K562 (cell line): ENCODE data around the gene FBXL13. TPM values are rescaled to one million over a fixed set of nuclear protein-coding genes. Genes with fewer than 3 reads are reported as not detected.
A peak's percentile ranks its signal among the peaks of the same experiment; 100 is the strongest.
"Not testable (repeated sequence)": the region's sequence is repeated elsewhere in the genome, so short reads cannot be mapped to it uniquely, and the experiment has no call there.

ENCODE experiments used
- ATAC-seq: fragments of 200-7000 bp; cut with Tn5 transposase; 3 replicates; pipeline ENCODE4 v1.9.1; 2020; ENCODE audit warnings: moderate library complexity
- BruUV-seq: library from RNA; stranded (reverse); fragments of 400-500 nt; replicated peaks from 2 replicates; lab custom pipeline; 2021; lab: Mats Ljungman, UMichigan
- CTCF ChIA-PET: fragments of 300-600 bp; formaldehyde crosslinking; extraction: SDS; loops from one replicate; lab custom pipeline; 2021; ENCODE audit warnings: low intra/inter-chr PET ratio; lab: Yijun Ruan, JAX
- POLR2A ChIA-PET: fragments of 300-600, 350-650 bp; sonication (Branson Sonifier 250); formaldehyde crosslinking; extraction: SDS; loops from one replicate; lab custom pipeline; 2021; ENCODE audit warnings: antibody characterized with exemption, inconsistent platforms; lab: Yijun Ruan, JAX
- DNase-seq, 4 experiments: peaks; one replicate each; pipeline versions ENCODE4 v3.0.0 to v3.0.0-alpha.2; 2011 to 2018; ENCODE audit warnings: low spot score in 3 of 4, mixed read lengths in 3 of 4; ENCODE audit errors: extremely low read depth in 1 of 4
- FAIRE-seq: peaks from 2 replicates; lab custom pipeline; 2011; peaks lifted over from hg19 to GRCh38; lab: Jason Lieb, UNC
- H2AFZ ChIP-seq: 2 replicates; pipeline ENCODE4 v1.6.0; 2011; ENCODE audit warnings: low read depth, low read length, control low read depth, inconsistent platforms
- H3K27ac ChIP-seq: fragments of 200-600 bp; 3 replicates; pipeline ENCODE4 v1.8.0; 2011; ENCODE audit warnings: low read depth, mild to moderate bottlenecking, control low read depth, inconsistent platforms, low read length, moderate library complexity, mixed read lengths; ENCODE audit errors: extremely low read depth
- H3K27me3 ChIP-seq, 2 experiments: fragments of 300-600 bp in 1 of 2; 2 replicates in 1 of 2; 3 replicates in 1 of 2; pipeline versions ENCODE4 v1.6.0 to v1.8.0; 2011; ENCODE audit warnings: inconsistent platforms in 2 of 2, low read length in 2 of 2, mild to moderate bottlenecking in 1 of 2, mixed read lengths in 1 of 2, moderate library complexity in 1 of 2; ENCODE audit not compliant: control insufficient read depth in 2 of 2, insufficient read depth in 2 of 2
- H3K36me3 ChIP-seq: fragments of 300-600 bp; 3 replicates; pipeline ENCODE4 v1.8.0; 2011; ENCODE audit warnings: mild to moderate bottlenecking, low read length, inconsistent platforms; ENCODE audit not compliant: control insufficient read depth, insufficient read depth
- H3K4me1 ChIP-seq, 2 experiments: fragments of 200-600 bp in 1 of 2; replicated peaks in 1 of 2; 2 replicates in 1 of 2; 3 replicates in 1 of 2; pipeline versions ENCODE4 v1.5.1 to v1.8.0; 2011; ENCODE audit warnings: inconsistent platforms in 2 of 2, low read length in 2 of 2, mild to moderate bottlenecking in 1 of 2, mixed read lengths in 1 of 2, moderate library complexity in 1 of 2; ENCODE audit not compliant: control insufficient read depth in 2 of 2, insufficient read depth in 2 of 2
- H3K4me2 ChIP-seq: 2 replicates; pipeline ENCODE4 v1.6.1; 2011; ENCODE audit warnings: low read length, control low read depth, inconsistent platforms, mixed read lengths; ENCODE audit not compliant: insufficient read depth
- H3K4me3 ChIP-seq: fragments of 200-600 bp; sonication (generic), shearing (Covaris generic); 2 replicates; pipeline ENCODE4 v1.5.1; 2016; ENCODE audit warnings: control low read depth, inconsistent platforms
- H3K79me2 ChIP-seq: fragments of 200-600 bp; 3 replicates; pipeline ENCODE4 v1.8.0; 2011; ENCODE audit warnings: low read length, inconsistent platforms; ENCODE audit not compliant: control insufficient read depth, insufficient read depth
- H3K9ac ChIP-seq, 2 experiments: 2 replicates each; pipeline versions ENCODE4 v1.6.0 to v1.6.1; 2011; ENCODE audit warnings: low read depth in 2 of 2, low read length in 2 of 2, control low read depth in 1 of 2, inconsistent platforms in 1 of 2, mild to moderate bottlenecking in 1 of 2, mixed read lengths in 1 of 2; ENCODE audit not compliant: insufficient read depth in 1 of 2
- H3K9me1 ChIP-seq: one replicate; pipeline ENCODE4 v1.6.0; 2011; ENCODE audit warnings: inconsistent platforms, mild to moderate bottlenecking, low read length, moderate library complexity; ENCODE audit not compliant: control insufficient read depth, insufficient read depth
- H3K9me3 ChIP-seq: replicated peaks from 2 replicates; pipeline ENCODE4 v1.5.1; 2011; ENCODE audit warnings: low read depth, low read length, inconsistent platforms; ENCODE audit not compliant: control insufficient read depth, insufficient read depth
- H4K20me1 ChIP-seq: replicated peaks from 2 replicates; pipeline ENCODE4 v1.6.1; 2011; ENCODE audit warnings: low read length, inconsistent platforms, mixed read lengths; ENCODE audit not compliant: control insufficient read depth, insufficient read depth
- ZC3H11A ChIP-seq: IDR thresholded peaks from 2 replicates; pipeline ENCODE4 v1.6.1; 2012; ENCODE audit warnings: low read depth, low read length, improper control_type of control experiment
- ZNF384 ChIP-seq: IDR thresholded peaks from 2 replicates; pipeline ENCODE4 v1.6.1; 2012; ENCODE audit warnings: low read depth, low read length, improper control_type of control experiment
- WGBS: fragments of 100-300 bp; shearing (Covaris generic); methylation state at CpG from one replicate; pipeline ENCODE4 v1.1.6; 2016; ENCODE audit warnings: low coverage, mixed read lengths; ENCODE audit not compliant: insufficient coverage; ENCODE audit errors: missing lambda C conversion rate; 5-methylcytosine and 5-hydroxymethylcytosine counted together
- in situ Hi-C: fragments of 300-500 bp; cut with MboI; formaldehyde crosslinking; loops from 4 replicates; pipeline ENCODE4 v1.15.0; 2018; ENCODE audit warnings: inconsistent platforms, mixed read lengths
- intact Hi-C: fragments of 100-400 bp; cut with micrococcal nuclease; formaldehyde crosslinking; loops from 2 replicates; pipeline ENCODE4 v1.14.2; 2022
- polyA plus RNA-seq, 8 experiments: library from polyadenylated mRNA; depleted of rRNA in 4 of 8; stranded (reverse) in 5 of 8; unstranded in 3 of 8; fragments of >200 nt; fragmentation: Nextera tagmentation in 2 of 8; fragmentation: Illumina TruSeq in 1 of 8; extraction: Ambion mirVana in 2 of 8; extraction: Trizol in 1 of 8; gene quantifications; 2 replicates each; pipeline versions ENCODE4 v1.2.1 to v1.2.3, GENCODE V29; 2011 to 2014; ENCODE audit warnings: inconsistent platforms in 1 of 8, missing spikeins in 1 of 8
- total RNA-seq, 7 experiments: library from RNA; depleted of rRNA in 6 of 7; stranded (reverse); fragments of >200 nt in 6 of 7; fragmentation: Illumina TruSeq in 2 of 7; extraction: Trizol in 2 of 7; gene quantifications; 2 replicates each; pipeline versions ENCODE4 v1.2.1 to v1.2.3, GENCODE V29; 2011 to 2021; ENCODE audit warnings: low replicate concordance in 1 of 7

Gene FBXL13
- total and polyA plus RNA-seq, 9 of the 15 experiments (the other 6 are each of a cell fraction or from before 2014, with no cell fraction given): 16.3 to 55.0 (median 25.4) TPM

DNA sequence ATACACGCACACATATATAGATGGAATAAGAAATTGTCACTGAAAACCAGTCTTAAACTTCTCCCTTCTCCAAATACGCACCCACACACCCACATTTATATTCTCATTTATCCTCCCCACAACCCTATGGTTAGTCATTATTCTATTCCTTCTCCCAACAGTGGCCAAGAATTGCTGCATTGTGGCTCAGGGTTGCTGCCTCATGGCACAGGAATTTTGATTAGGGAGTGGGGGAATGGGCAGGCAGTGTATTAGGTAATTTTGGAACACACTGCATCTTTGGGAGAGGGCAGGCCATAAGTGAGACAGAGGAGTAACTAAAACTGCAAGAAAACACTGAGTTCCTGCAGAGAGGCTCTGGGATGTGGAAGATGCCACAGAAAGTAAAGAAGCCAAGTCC is 38.6 kb upstream of the FBXL13 start:
- in situ Hi-C loops (no loop called here), intact Hi-C loops (no loop called here)
- FAIRE-seq: no peak
- Histone ChIP-seq H3K27me3 (no peaks in the 10 kb centered on the region), H3K9me3 (no peaks in the 10 kb centered on the region), H4K20me1 (no peaks in the 10 kb centered on the region), H3K36me3 (peaks cover 20% of the 10 kb centered on the region), H3K9me1 (no peaks in the 10 kb centered on the region), H2AFZ (no peak overlapping the region), H3K9ac (no peak overlapping the region), H3K4me1 (no peaks in the 10 kb centered on the region), H3K4me3 (no peak overlapping the region), H3K27ac (no peak overlapping the region), H3K79me2 (no peaks in the 10 kb centered on the region), H3K4me2 (no peak overlapping the region)
- TF ChIP-seq ZC3H11A: no peak
- 0 out of 2 replicates have a peak, but pooled peaks have one; percentile 23 for TF ChIP-seq ZNF384
- ATAC-seq: no peak
- ChIA-PET CTCF (no interaction called here), POLR2A (no interaction called here)
- 87% methylated on average over 2 of the region's 2 CpGs for WGBS
- no peak for DNase-seq
- BruUV-seq: no TSS peak

- H3K9me1 ChIP-seq, BruUV-seq, H3K4me1 ChIP-seq, DNase-seq, H3K4me3 ChIP-seq, H2AFZ ChIP-seq, H3K9me3 ChIP-seq, H4K20me1 ChIP-seq, intact Hi-C loops, H3K27me3 ChIP-seq, CTCF ChIA-PET, FAIRE-seq, ATAC-seq, H3K9ac ChIP-seq, H3K79me2 ChIP-seq, H3K4me2 ChIP-seq, in situ Hi-C loops, H3K27ac ChIP-seq: not testable (repeated sequence)
- peaks cover 22% of the 10 kb centered on the region; the same call in 2 of the 3 replicates for H3K36me3 ChIP-seq
- WGBS: 60% methylated on average over 6 of the region's 6 CpGs
- POLR2A ChIA-PET: interaction anchor here (0.6 to 1.6 kb wide), 2 partner anchors 13 to 279 kb away, joined by 4 to 7 read pairs; no protein-coding TSS in a partner anchor
These were observed 32.1 kb upstream of the FBXL13 start for GRCh38 chr7:103106703-103107070.
